ENCODE results near the gene DHX38.
"Not testable (repeated sequence)": the region's sequence is repeated elsewhere in the genome, so short reads cannot be mapped to it uniquely, and the experiment has no call there.

The DHX38 gene

DNA sequence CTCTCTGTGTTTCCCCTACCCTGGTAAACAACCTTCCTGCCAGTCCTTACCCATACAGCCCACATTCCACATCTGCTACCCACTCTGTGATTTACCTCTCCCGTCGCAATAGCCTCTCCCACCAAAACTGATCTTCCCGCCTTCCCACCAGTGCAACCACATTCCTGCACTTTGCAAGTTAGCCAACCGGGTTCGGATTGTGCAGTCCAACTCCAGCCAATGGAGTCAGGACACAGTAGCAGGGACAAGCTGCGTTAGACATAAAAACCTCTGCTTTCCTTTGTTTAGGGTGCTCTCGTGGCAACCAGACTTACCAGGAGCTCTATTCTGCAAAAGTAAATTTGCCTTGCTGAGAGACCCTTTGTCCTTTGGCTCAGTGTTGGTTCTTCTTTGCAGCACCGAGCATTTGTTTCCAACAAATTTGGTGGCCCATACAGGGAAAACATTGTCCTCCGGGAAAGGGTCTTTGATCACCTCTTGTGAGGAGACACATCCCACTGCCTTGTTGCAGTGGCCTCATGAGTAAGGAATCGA is 29.2 kb upstream of the DHX38 start:
- no peak for TF ChIP-seq FOXA1 (IDR thresholded peaks at IDR 0.05)
- TF ChIP-seq TARDBP (IDR thresholded peaks at IDR 0.05), result no peak
- TF ChIP-seq CTBP1 (IDR thresholded peaks at IDR 0.05; ENCODE audit: borderline replicate concordance), result no peak
- TF ChIP-seq L3MBTL2 (conservative IDR thresholded peaks at IDR 0.05), result no peak
- POLR2A ChIA-PET, result no interaction called here
- CTCF ChIA-PET, result no interaction called here
- no peak for DNase-seq (ENCODE audit: extremely low spot score)

GRCh38 chr16:72066747-72067146 is 26.9 kb upstream of the DHX38 start:
- POLR2A ChIA-PET, result interaction anchor here (1.0 kb wide), 1 partner anchor 27 kb away, joined by 6 read pairs; the partner anchor contains the start of genes DHX38 and TXNL4B
- DNase-seq (ENCODE audit: extremely low spot score), result peak; percentile 38
- TF ChIP-seq SUZ12 (IDR thresholded peaks at IDR 0.05) (no peak), FOXK2 (IDR thresholded peaks at IDR 0.05) (no peak), TARDBP (IDR thresholded peaks at IDR 0.05) (no peak), ELF4 (IDR thresholded peaks at IDR 0.05) (no peak), HDGF (IDR thresholded peaks at IDR 0.05; ENCODE audit: borderline replicate concordance) (no peak), LEF1 (IDR thresholded peaks at IDR 0.05; ENCODE audit: borderline replicate concordance) (no peak), L3MBTL2 (conservative IDR thresholded peaks at IDR 0.05) (no peak)
- CTCF ChIA-PET, result interaction anchor here (0.6 to 1.2 kb wide), 6 partner anchors 11 to 577 kb away, joined by 3 to 5 read pairs (median 4); no protein-coding TSS in a partner anchor

DNA sequence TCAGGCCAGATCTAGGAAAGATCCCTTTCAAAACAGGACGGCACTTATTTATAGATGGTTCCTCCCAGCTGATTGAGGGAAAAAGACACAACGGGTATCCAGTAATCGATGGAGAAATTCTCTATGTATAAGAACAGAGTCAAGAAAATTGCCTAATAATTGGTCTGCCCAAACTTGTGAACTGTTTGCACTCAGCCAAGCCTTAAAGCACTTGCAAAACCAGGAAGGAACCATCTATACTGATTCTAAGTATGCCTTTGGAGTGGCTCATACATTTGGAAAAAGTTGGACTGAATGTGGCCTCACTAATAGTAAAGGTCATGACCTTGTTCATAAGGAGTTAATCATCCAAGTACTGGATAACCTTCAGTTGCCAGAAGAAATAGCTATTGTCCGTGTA is 24.7 kb upstream of the DHX38 start:
- TF ChIP-seq ARNT (IDR thresholded peaks at IDR 0.05) (no peak), BHLHE40 (IDR thresholded peaks at IDR 0.05; ENCODE audit: borderline replicate concordance) (no peak), FOXK2 (IDR thresholded peaks at IDR 0.05) (no peak), ELF4 (IDR thresholded peaks at IDR 0.05) (no peak), FOXA1 (IDR thresholded peaks at IDR 0.05) (no peak), SUZ12 (IDR thresholded peaks at IDR 0.05) (no peak), TARDBP (IDR thresholded peaks at IDR 0.05) (no peak), LEF1 (IDR thresholded peaks at IDR 0.05; ENCODE audit: borderline replicate concordance) (no peak), NFRKB (IDR thresholded peaks at IDR 0.05) (no peak), SP1 (IDR thresholded peaks at IDR 0.05) (no peak), HDGF (IDR thresholded peaks at IDR 0.05; ENCODE audit: borderline replicate concordance) (no peak), FOXM1 (IDR thresholded peaks at IDR 0.05; ENCODE audit: borderline replicate concordance) (no peak), CTBP1 (IDR thresholded peaks at IDR 0.05; ENCODE audit: borderline replicate concordance) (no peak), ZNF384 (IDR thresholded peaks at IDR 0.05) (no peak)
- TF ChIP-seq, protein P1, sequence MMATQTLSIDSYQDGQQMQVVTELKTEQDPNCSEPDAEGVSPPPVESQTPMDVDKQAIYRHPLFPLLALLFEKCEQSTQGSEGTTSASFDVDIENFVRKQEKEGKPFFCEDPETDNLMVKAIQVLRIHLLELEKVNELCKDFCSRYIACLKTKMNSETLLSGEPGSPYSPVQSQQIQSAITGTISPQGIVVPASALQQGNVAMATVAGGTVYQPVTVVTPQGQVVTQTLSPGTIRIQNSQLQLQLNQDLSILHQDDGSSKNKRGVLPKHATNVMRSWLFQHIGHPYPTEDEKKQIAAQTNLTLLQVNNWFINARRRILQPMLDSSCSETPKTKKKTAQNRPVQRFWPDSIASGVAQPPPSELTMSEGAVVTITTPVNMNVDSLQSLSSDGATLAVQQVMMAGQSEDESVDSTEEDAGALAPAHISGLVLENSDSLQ (IDR thresholded peaks at IDR 0.05), result no peak
- CTCF ChIA-PET, result no interaction called here
- POLR2A ChIA-PET, result no interaction called here
- DNase-seq (ENCODE audit: extremely low spot score), result no peak

DNA sequence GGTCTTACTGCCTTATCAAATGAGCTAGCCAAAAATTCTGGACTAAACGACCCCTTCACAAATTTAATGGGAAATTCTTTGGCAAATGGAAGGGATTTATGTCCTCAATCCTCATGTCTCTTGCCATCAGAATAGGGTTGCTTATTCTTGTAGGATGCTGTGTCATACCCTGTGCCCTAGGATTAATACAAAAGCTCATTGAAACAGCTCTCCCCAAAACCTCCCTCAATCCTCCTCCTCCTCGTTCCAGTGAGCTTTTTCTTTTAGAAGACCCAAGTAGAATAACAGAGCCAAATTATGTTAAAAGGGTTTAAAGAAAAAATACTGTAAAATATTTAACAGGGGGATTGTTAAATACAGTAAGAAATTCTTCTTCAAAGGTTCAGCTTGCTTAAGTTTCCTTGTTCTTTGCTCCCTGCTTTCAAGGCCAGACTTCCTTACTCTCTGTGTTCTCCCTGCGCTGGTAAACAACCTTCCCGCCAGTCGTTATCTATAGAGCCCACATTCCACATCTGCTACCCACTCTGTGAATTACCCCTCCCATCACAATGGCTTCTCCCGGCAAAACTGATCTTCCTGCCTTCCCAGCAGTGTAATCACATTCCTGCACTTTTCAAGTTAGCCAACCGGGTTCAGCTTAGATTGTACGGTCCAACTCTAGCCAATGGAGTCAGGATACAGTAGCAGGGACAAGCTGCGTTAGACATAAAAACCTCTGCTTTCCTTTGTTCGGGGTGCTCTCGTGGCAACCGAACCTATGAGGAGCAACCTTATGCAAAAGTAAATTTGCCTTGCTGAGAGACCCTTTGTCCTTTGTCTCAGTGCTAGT is 20.9 kb upstream of the DHX38 start:
- no peak for DNase-seq (ENCODE audit: extremely low spot score)
- ChIA-PET CTCF (no interaction called here), POLR2A (interaction anchor here (0.6 kb wide), 1 partner anchor 21 kb away, joined by 5 read pairs; the partner anchor contains the start of genes DHX38 and TXNL4B)
- TF ChIP-seq NFRKB (IDR thresholded peaks at IDR 0.05) (no peak), CTBP1 (IDR thresholded peaks at IDR 0.05; ENCODE audit: borderline replicate concordance) (no peak), SP1 (IDR thresholded peaks at IDR 0.05) (no peak), FOXA1 (IDR thresholded peaks at IDR 0.05) (no peak), TARDBP (IDR thresholded peaks at IDR 0.05) (no peak), FOXK2 (IDR thresholded peaks at IDR 0.05) (no peak), FOXM1 (IDR thresholded peaks at IDR 0.05; ENCODE audit: borderline replicate concordance) (no peak), LEF1 (IDR thresholded peaks at IDR 0.05; ENCODE audit: borderline replicate concordance) (no peak), BHLHE40 (IDR thresholded peaks at IDR 0.05; ENCODE audit: borderline replicate concordance) (no peak), ELF4 (IDR thresholded peaks at IDR 0.05) (no peak), L3MBTL2 (conservative IDR thresholded peaks at IDR 0.05) (no peak), HDGF (IDR thresholded peaks at IDR 0.05; ENCODE audit: borderline replicate concordance) (no peak), ARNT (IDR thresholded peaks at IDR 0.05) (no peak), SUZ12 (IDR thresholded peaks at IDR 0.05) (no peak), ZNF384 (IDR thresholded peaks at IDR 0.05) (no peak)
- TF ChIP-seq, protein P1 (IDR thresholded peaks at IDR 0.05), result no peak

DNA sequence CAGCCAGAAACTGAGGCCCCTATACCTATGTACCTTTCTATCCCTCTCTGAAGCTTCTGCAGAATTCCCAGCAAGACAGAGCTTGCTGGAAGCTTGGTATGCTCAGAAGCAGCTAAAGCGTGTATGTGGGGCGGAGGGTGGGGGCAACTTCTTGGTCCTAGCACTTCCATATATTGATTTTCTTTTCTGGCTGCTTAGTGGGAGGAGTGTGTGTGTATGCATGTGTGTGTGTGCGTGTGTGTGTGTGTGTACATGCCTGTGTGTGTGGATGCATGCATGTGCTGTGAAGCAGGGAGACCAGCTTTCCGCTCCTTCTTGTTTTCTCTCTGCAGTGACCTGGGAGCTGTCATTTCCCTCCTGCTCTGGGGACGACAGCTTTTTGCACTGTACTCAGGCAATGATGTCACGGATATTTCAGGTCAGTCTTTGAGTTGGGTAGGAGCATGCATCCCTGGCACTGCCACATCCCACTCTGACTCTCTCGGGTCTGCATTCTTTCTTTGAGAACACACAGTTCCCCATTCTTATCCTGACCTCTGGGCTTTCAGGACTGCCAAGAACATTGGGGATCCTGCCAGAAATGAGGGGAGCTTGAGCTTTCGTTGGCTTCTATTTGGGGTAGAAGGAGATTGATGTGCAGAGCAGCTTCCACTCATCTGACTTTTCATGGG is 20.0 kb upstream of the DHX38 start:
- POLR2A ChIA-PET, result no interaction called here
- DNase-seq (ENCODE audit: extremely low spot score), result no peak
- CTCF ChIA-PET, result no interaction called here
- TF ChIP-seq FOXM1 (IDR thresholded peaks at IDR 0.05; ENCODE audit: borderline replicate concordance) (no peak), LEF1 (IDR thresholded peaks at IDR 0.05; ENCODE audit: borderline replicate concordance) (no peak), CTBP1 (IDR thresholded peaks at IDR 0.05; ENCODE audit: borderline replicate concordance) (no peak), L3MBTL2 (conservative IDR thresholded peaks at IDR 0.05) (no peak), SUZ12 (IDR thresholded peaks at IDR 0.05) (no peak), BHLHE40 (IDR thresholded peaks at IDR 0.05; ENCODE audit: borderline replicate concordance) (no peak), ZNF384 (IDR thresholded peaks at IDR 0.05) (no peak), NFRKB (IDR thresholded peaks at IDR 0.05) (no peak), FOXA1 (IDR thresholded peaks at IDR 0.05) (no peak), ELF4 (IDR thresholded peaks at IDR 0.05) (no peak), FOXK2 (IDR thresholded peaks at IDR 0.05) (no peak), TARDBP (IDR thresholded peaks at IDR 0.05) (no peak)
- TF ChIP-seq, protein P1 (IDR thresholded peaks at IDR 0.05), result no peak

DNA sequence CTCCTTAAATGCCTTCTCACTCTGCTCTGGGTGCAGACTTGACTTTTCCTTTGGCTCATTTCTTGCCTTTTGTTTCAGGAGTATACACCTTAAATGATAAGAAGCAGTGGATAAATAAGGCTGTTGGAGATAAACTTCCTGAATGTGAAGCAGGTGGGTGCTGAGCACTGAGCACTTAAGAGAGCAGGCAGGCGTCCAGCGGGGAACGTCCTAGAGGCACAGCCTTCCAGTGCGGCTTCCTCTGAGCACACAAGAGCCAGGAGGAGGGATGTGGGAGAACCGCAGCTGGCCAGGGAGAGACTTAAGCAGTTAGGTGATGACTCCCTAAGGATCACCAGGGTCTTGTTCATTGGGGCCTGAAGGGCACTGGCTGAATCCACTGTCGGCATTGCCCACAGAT is 18.6 kb upstream of the DHX38 start:
- DNase-seq (ENCODE audit: extremely low spot score); POLR2A ChIA-PET; CTCF ChIA-PET: not testable (repeated sequence)

DNA sequence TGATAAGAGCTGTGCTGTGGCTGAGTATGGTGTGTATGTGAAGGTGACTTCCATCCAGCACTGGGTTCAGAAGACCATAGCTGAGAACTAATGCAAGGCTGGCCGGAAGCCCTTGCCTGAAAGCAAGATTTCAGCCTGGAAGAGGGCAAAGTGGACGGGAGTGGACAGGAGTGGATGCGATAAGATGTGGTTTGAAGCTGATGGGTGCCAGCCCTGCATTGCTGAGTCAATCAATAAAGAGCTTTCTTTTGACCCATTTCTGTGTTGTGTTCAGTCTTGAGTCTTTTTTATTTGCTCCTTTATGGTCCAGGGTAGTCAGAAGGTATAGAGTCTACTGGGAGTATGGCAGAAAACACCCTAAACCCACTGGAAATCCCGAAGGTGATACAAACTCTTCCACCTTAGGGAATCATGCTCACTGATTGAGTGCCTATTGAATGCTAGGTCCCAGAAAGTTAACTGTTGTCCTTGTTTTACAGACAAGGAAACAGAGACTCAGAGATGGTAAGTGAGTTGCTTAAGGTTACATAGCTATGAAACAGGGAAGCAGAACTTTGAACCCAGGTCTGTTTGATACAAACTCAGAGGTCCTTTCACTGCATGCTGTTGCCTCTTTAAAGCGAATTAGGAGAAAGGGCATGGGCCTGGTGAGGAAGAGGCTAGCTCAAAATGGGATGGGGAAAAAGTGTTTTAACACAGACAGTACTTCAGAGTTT is 16.5 kb upstream of the DHX38 start:
- DNase-seq (ENCODE audit: extremely low spot score); CTCF ChIA-PET: not testable (repeated sequence)
- POLR2A ChIA-PET, result interaction anchor here (1.7 kb wide), 1 partner anchor 16 kb away, joined by 5 read pairs; the partner anchor contains the start of genes DHX38 and TXNL4B
